Esophagus squamous epithelium (tissue), 4 donors: ENCODE measurements around the gene ARPC3.

Experiments
- CTCF ChIP-seq, 6 experiments: fragments of 450-650 bp in 4 of 6; fragments of 200-600 bp in 2 of 6; sonication (generic) in 2 of 6; IDR thresholded peaks; one replicate each; pipeline ENCODE4 v1.5.1; 2016 to 2019; ENCODE audit warnings: antibody characterized with exemption in 6 of 6, mild to moderate bottlenecking in 4 of 6, moderate library complexity in 4 of 6
- POLR2A ChIP-seq, 4 donors: fragments of 450-650 bp; IDR thresholded peaks; one replicate each; pipeline ENCODE4 v1.6.1; 2017; ENCODE audit warnings: antibody characterized with exemption in 4 of 4, mild to moderate bottlenecking in 4 of 4, moderate library complexity in 3 of 4

- no peak for TF ChIP-seq CTCF (IDR thresholded peaks at IDR 0.05)
- no peak for TF ChIP-seq POLR2A (IDR thresholded peaks at IDR 0.05)
Measured at GRCh38 chr12:110465024-110465423, 14.9 kb upstream of the ARPC3 start.
